ENCODE measurements around the gene CERS6. TPM values are rescaled to one million over a fixed set of nuclear protein-coding genes. Genes with fewer than 3 reads are reported as not detected.

The CERS6 gene
- total and polyA plus RNA-seq, 11 donors, result 22.1 to 78.0 (median 62.2) TPM

DNA sequence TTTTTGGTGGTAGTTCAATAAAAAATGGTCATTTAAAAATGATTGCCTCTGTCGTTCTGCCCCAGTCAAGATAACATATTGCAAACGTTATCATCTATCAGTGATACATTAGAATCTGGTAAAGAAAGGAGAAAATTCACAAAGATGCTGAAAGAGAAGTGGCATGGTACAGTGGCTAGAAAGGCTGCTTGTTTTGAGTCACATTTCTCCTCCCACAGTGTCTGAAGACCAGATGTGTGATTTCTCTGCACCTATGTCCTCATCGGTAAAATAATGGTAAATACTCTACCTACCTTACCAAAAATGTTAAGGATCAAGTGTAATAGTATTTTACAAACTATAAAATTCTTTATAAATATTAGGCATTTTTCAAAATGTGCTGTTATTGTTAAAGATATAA, 270.3 kb downstream of the CERS6 start:
- H3K36me3 ChIP-seq, result no peaks in the 10 kb centered on the region
- peaks cover 0 to 37% (median 15%) of the 10 kb centered on the region in 12 donors for H3K4me1 ChIP-seq
- no peaks in the 10 kb centered on the region for H3K9me3 ChIP-seq
- no peaks in the 10 kb centered on the region for H3K27me3 ChIP-seq
- intact Hi-C loops (cut with DNase I), result no loop called here
- H3K27ac ChIP-seq, result no peak overlapping the region
- no peak for TF ChIP-seq POLR2A (IDR thresholded peaks at IDR 0.05)
- TF ChIP-seq, protein P1, sequence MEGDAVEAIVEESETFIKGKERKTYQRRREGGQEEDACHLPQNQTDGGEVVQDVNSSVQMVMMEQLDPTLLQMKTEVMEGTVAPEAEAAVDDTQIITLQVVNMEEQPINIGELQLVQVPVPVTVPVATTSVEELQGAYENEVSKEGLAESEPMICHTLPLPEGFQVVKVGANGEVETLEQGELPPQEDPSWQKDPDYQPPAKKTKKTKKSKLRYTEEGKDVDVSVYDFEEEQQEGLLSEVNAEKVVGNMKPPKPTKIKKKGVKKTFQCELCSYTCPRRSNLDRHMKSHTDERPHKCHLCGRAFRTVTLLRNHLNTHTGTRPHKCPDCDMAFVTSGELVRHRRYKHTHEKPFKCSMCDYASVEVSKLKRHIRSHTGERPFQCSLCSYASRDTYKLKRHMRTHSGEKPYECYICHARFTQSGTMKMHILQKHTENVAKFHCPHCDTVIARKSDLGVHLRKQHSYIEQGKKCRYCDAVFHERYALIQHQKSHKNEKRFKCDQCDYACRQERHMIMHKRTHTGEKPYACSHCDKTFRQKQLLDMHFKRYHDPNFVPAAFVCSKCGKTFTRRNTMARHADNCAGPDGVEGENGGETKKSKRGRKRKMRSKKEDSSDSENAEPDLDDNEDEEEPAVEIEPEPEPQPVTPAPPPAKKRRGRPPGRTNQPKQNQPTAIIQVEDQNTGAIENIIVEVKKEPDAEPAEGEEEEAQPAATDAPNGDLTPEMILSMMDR (IDR thresholded peaks at IDR 0.05), result no peak
- WGBS, 4 donors, result 81 to 92% (median 90%) methylated on average over 3 of the region's 3 CpGs
- ATAC-seq (no peak), DNase-seq (no peak)
- H3K4me3 ChIP-seq, result no peak overlapping the region

DNA sequence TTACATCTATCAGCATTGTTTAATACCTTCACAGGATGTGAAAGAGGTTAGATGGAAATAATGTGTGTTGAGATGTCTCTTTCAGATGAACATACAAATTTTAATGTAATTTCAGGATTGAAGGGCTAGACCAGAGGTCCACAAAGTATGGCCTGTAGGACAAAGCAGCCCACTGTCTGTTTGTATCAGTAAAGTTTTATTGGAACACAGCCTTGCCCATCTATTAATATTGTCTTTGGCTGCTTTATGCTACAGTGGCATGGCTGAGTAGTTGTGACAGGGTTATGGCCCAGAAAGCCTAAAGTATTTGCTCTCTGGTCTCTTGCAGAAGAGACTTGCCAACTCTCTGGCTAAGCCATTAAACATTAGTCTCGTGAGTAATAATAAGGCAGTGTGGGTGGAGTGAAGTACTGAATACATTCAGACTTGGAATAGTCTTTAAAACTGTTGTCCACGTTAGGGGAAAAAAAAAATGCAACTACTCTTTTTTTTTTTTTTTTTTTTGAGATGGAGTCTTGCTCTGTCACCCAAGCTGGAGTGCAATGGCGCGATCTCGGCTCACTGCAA, 271.9 kb downstream of the CERS6 start:
- WGBS, 4 donors, result 78 to 88% (median 85%) methylated on average over 5 of the region's 5 CpGs
- DNase-seq, result no peak
- TF ChIP-seq, protein P1 (IDR thresholded peaks at IDR 0.05), result no peak
- no peaks in the 10 kb centered on the region for H3K9me3 ChIP-seq
- intact Hi-C loops (cut with DNase I), result no loop called here
- H3K36me3 ChIP-seq, result no peaks in the 10 kb centered on the region
- no peak for ATAC-seq
- H3K4me3 ChIP-seq, result no peak overlapping the region
- peaks cover 0 to 34% (median 14%) of the 10 kb centered on the region in 12 donors for H3K4me1 ChIP-seq
- H3K27ac ChIP-seq, result no peak overlapping the region
- no peaks in the 10 kb centered on the region for H3K27me3 ChIP-seq

DNA sequence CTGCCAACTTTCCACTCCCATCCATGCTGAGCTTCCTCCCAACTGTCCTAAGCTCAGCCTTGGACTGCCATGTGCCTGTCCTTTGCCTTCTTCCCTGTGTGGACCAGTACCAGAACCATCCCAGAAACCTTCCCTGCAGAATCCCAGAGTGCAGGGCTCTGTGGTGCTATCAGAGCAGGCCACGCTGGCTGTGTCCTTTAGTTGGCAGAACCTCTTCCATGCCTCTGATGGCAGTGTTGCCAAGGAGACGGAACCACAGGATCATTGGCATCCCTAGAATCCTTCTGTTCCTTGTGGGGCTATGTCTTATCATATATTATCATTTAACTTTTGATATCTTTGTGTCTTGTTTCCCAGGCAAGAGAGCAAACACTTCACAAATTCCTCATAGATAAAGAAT, 273.4 kb downstream of the CERS6 start:
- H3K27ac ChIP-seq, result no peak overlapping the region
- peak; percentile 20 to 62 (median 50) for ATAC-seq
- WGBS, 4 donors, result 51 to 63% (median 55%) methylated on average over 2 of the region's 2 CpGs

DNA sequence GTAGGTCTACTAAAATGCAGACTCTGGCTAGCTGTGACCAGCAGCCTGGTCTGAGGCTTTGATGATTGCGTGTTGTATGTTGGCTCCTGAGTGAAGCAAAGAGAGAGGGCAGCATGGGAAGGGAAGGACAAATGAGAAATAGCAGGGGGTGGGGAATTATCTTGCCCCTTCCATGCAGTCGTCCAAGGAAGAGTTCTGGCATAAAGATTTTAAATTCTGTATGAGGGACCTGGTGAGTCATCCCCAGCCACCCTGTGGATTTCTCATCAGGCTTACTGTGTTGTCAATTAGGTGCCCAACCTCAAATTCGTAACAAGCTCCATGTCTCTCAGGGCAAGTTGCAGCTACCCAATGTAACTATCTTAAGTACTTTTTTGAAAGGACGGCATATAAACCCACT, 274.3 kb downstream of the CERS6 start:
- Histone ChIP-seq H3K36me3 (no peaks in the 10 kb centered on the region), H3K4me1 (peaks cover 0 to 44% (median 13%) of the 10 kb centered on the region in 12 donors), H3K27me3 (no peaks in the 10 kb centered on the region), H3K9me3 (no peaks in the 10 kb centered on the region), H3K27ac (peak overlapping the region in 3 of 12 donors; percentile 5 to 20 (median 12)), H3K4me3 (no peak overlapping the region)
- 61 to 65% (median 64%) methylated on average over 4 of the region's 4 CpGs for WGBS, 4 donors
- no peak for DNase-seq
- TF ChIP-seq, protein P1 (IDR thresholded peaks at IDR 0.05), result no peak
- TF ChIP-seq POLR2A (IDR thresholded peaks at IDR 0.05), result no peak
- intact Hi-C loops (cut with DNase I), result no loop called here
- no peak for ATAC-seq

More for the DNA sequence above, 273.4 kb downstream of the CERS6 start:
- H3K36me3 ChIP-seq, result no peaks in the 10 kb centered on the region
- peaks cover 0 to 40% (median 13%) of the 10 kb centered on the region in 12 donors for H3K4me1 ChIP-seq
- no peaks in the 10 kb centered on the region for H3K9me3 ChIP-seq
- H3K4me3 ChIP-seq, result no peak overlapping the region
- DNase-seq, result peak in 1 of 5 donors; percentile 41
- no peak for TF ChIP-seq POLR2A (IDR thresholded peaks at IDR 0.05)
- TF ChIP-seq, protein P1 (IDR thresholded peaks at IDR 0.05), result no peak
- intact Hi-C loops (cut with DNase I), result no loop called here
- no peaks in the 10 kb centered on the region for H3K27me3 ChIP-seq
